Activated CD8-positive, alpha-beta memory T cell treated with anti-CD3 and anti-CD28 coated beads for 36 hours (primary cell): Measurements from ENCODE around the gene STUB1. TPM values are rescaled to one million over a fixed set of nuclear protein-coding genes. Genes with fewer than 3 reads are reported as not detected.

Experiments used
- CTCF ChIA-PET: fragments of 350-600 bp; sonication (Branson Sonifier 250); formaldehyde crosslinking; loops from one replicate; lab custom pipeline; 2021; ENCODE audit warnings: antibody characterized with exemption; lab: Charles Lee
- POLR2A ChIA-PET: fragments of 350-600 bp; sonication (Branson Sonifier 250); formaldehyde crosslinking; loops from one replicate; lab custom pipeline; 2021; ENCODE audit warnings: antibody characterized with exemption; lab: Charles Lee
- total RNA-seq, 2 experiments: library from RNA; stranded (reverse); gene quantifications; one replicate each; pipeline ENCODE4 v1.2.3, GENCODE V29; 2021

Gene STUB1
- total RNA-seq, 2 experiments from 2014 or later, result 100 to 106 TPM

DNA sequence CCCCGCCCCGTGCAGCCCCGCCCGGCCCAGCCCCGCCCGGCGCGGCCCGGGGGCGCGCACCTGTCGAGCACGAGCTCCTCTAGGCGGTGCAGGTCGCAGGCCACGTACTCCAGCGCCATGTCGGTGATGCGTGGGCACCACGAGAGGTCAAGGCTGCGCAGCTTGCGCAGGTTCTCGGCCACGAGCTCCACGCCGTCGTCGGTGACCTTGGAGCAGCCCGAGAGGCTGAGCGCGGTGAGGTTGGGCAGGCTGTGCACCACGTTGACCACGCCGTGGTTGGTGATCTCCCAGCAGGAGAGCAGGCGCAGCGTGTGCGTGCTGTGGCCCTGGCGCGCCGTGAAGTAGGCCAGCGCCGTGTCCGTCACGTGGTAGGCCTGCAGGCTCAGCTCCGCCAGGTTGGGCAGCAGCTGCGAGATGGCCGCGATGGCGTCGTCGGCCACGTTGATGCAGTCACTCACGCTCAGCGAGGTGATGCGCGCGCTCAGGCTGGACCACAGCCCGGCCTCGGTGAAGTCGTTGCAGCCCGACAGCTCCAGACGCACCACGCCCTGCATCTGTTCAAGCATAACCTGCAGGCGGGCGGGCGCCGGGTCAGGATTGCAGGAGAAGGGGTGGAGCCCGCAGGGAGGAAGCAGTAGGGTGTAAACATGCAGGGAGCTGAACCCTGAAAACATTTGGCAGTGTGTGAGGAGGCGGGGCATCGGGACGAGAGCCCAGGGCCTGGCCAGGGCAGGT lies 15.3 kb downstream of the STUB1 start:
- CTCF ChIA-PET, result interaction anchor here (0.7 to 2.0 kb wide), 10 partner anchors 12 to 90 kb away, joined by 3 to 10 read pairs (median 5); partner anchors contain the start of genes ANTKMT, JMJD8 and METRN
- POLR2A ChIA-PET, result interaction anchor here (0.5 to 1.0 kb wide), 5 partner anchors 26 to 93 kb away, joined by 3 read pairs; partner anchors contain the start of genes ANTKMT, CHTF18 and RPUSD1

- CTCF ChIA-PET, result interaction anchor here (0.7 to 0.8 kb wide), 4 partner anchors 8 to 271 kb away, joined by 3 to 5 read pairs (median 4); no protein-coding TSS in a partner anchor
- POLR2A ChIA-PET, result interaction anchor here (0.6 kb wide), 1 partner anchor 206 kb away, joined by 5 read pairs; no protein-coding TSS in a partner anchor
Observed at GRCh38 chr16:698911-699671, 18.9 kb downstream of the STUB1 start.

- ChIA-PET POLR2A (no interaction called here), CTCF (interaction anchor here (0.5 to 1.4 kb wide), 3 partner anchors 10 to 263 kb away, joined by 3 to 4 read pairs (median 3); no protein-coding TSS in a partner anchor)
Observed at GRCh38 chr16:700684-701584, 20.7 kb downstream of the STUB1 start.

DNA sequence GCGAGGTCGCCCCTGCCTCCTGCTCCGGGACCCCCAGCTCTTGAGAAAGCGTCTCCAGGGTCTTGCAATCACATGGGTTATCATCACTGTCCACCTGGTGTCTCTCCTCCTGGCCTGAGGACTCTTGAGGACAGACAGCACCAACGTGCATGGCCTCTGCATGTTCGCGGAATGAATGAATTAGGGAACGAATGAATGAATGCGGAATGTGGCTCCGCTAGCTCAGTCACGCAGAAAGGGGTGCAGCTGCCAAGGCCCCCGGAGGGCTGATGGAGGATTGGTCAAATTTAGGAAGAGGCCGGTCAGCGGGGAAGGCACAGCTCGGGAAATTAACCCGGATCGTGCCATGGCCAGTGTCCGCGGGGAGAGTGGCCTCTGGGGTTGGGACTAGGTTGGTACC lies 22.1 kb downstream of the STUB1 start:
- CTCF ChIA-PET, result interaction anchor here (0.6 to 1.6 kb wide), 5 partner anchors 8 to 83 kb away, joined by 3 to 4 read pairs (median 3); partner anchors contain the start of gene WDR24
- POLR2A ChIA-PET, result no interaction called here

DNA sequence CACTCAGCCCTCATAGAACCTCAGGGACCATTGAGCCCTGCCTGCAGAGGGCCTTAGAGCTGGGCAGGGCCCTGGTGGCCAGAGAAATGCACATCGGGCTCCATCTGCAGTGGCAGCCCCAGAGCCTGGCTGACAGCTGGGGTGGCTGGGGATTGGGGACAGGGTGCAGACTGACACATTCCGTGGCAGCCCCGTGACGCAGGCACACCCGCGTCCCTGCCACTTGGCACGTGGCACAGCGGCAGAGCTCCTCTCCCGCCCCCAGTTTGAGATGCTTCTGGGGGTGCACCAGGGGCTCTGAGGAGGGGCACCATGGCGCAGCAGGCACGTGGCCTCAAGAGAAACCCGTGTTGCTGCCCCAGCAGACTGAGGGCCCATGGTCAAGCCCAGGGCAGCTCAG lies 23.2 kb downstream of the STUB1 start:
- POLR2A ChIA-PET, result interaction anchor here (0.6 kb wide), 1 partner anchor 53 kb away, joined by 3 read pairs; no protein-coding TSS in a partner anchor
- CTCF ChIA-PET, result interaction anchor here (1.2 to 1.6 kb wide), 2 partner anchors 13 to 81 kb away, joined by 3 to 4 read pairs; partner anchors contain the start of gene WDR24

GRCh38 chr16:704047-704446 lies 23.8 kb downstream of the STUB1 start:
- CTCF ChIA-PET, result interaction anchor here (0.8 kb wide), 1 partner anchor 8 kb away, joined by 3 read pairs; no protein-coding TSS in a partner anchor
- POLR2A ChIA-PET, result interaction anchor here (0.6 kb wide), 1 partner anchor 53 kb away, joined by 3 read pairs; no protein-coding TSS in a partner anchor

GRCh38 chr16:704552-705380 lies 24.6 kb downstream of the STUB1 start:
- CTCF ChIA-PET, result interaction anchor here (0.8 kb wide), 1 partner anchor 7 kb away, joined by 3 read pairs; no protein-coding TSS in a partner anchor
- POLR2A ChIA-PET, result no interaction called here

DNA sequence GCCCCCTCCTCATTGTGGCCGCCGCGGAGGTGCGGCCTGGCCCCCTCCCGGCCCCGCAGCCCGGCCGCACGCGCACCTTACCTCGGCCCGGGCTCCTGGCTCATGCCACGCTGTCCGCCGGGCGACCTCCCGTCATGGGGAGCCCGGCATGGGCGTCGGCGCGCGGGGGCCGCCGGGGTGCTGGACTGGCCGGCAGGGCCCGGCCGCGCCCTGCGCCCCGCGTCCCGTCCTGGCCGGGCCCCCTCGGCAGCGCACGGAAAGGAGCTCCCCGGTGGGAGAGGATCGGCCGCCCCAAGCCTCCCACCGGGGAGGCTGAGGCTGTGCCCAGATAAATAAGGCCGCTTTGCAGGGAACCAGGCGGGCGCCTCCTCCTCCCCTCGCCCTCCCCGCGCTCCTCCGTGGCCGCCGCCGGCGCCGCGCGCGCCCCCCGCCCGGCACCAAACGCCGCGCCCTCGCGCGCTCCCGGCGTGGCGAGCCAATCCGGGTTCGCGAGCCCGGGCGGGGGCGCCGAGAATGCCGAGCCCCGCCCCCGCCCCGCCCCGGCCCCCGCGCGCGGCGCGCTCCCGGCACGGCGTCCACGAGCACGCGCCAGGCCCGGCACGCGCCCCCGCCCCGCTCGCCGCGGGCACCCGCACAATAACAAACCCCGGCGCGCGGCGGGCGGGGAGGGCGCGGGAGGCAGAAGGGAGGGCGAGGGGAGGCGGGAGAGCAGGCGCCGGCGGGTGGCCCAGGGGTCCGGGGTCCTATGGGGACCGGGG lies 25.4 kb downstream of the STUB1 start, which contains the start of gene FBXL16:
TSS of gene FBXL16 (minus strand) at position 371 of the 758 bp plus-strand sequence. CDS start 8,396 bp downstream, outside the sequence.
- ChIA-PET CTCF (interaction anchor here (2.3 kb wide), 1 partner anchor 80 kb away, joined by 9 read pairs; no protein-coding TSS in a partner anchor), POLR2A (no interaction called here)

GRCh38 chr16:706189-707061 lies 26.2 kb downstream of the STUB1 start:
- POLR2A ChIA-PET, result interaction anchor here (0.7 kb wide), 1 partner anchor 9 kb away, joined by 3 read pairs; no protein-coding TSS in a partner anchor

GRCh38 chr16:707062-707538 lies 26.9 kb downstream of the STUB1 start:
- ChIA-PET CTCF (interaction anchor here (0.5 to 2.3 kb wide), 2 partner anchors 9 to 78 kb away, joined by 3 to 9 read pairs; no protein-coding TSS in a partner anchor), POLR2A (interaction anchor here (0.7 kb wide), 1 partner anchor 9 kb away, joined by 3 read pairs; no protein-coding TSS in a partner anchor)

More at GRCh38 chr16:706189-707061, 26.2 kb downstream of the STUB1 start:
- CTCF ChIA-PET, result interaction anchor here (2.3 kb wide), 1 partner anchor 79 kb away, joined by 9 read pairs; no protein-coding TSS in a partner anchor

DNA sequence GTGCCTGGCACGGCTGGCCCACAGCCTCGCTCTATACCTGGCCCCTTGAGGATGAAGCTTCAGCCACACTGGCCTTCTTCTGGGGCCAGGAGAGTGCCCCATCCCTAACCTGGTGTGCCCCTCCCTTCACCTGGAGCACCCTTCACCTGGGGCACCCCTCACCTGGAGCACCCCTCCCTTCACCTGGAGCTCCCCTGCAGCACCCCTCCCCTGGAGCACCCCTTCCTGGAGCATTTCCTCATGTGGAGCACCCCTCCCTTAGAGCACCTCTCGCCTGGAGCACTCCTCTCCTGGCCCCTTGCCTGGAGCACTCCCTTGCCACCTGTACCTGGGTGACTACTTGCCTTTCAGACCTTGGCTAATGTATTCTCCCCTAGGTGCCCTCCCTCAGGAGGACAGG lies 27.8 kb downstream of the STUB1 start:
- POLR2A ChIA-PET, result no interaction called here
- CTCF ChIA-PET, result no interaction called here

- CTCF ChIA-PET, result interaction anchor here (3.0 kb wide), 1 partner anchor 76 kb away, joined by 19 read pairs; no protein-coding TSS in a partner anchor
Observed at GRCh38 chr16:708959-709358, 28.7 kb downstream of the STUB1 start.

DNA sequence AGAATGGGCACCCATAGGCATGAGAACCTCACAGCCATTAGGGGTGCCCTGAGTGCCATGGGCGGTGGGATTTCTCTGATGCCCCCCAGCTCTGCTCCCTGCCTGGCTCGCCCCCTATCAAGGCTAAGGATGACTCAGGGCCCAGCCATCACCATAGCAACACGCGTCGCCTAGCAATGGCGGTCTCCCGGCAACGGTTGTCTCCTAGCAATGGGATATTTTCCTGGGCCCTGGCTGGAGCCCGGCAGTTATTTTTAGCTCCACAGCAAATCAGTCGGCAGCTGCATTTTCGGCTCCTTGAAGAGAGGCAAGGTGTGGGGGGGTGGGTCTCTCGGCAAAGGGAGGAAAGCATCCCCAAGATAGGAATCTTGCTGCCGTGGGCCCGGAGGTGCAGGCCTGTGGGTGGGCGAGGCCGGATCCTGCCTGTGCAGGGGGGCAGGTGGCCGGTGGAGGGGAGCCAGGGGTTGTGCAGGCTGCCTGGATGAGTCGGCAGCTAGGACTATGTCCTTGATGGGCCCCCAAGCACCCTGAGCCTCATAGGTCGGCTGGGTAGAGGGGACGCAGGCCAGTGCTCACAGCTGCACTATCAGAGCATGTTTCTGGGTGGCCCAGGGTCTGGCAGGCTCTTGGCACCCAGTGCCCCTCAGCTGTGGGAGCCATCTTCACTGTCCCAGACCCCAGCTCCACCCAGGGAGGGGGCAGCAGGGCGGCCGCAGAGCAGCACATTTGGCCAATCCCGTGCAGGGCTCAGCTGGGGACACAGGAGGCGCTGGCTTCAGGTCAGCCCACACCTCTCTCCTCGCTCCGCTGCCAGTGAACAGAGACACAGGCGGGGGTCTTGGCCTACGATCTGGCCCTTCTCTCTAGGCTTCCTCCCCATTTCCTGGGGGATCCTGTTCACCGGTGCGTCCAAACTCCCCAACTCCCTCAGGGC lies 29.6 kb downstream of the STUB1 start:
- CTCF ChIA-PET, result interaction anchor here (0.8 to 3.0 kb wide), 6 partner anchors 8 to 80 kb away, joined by 3 to 19 read pairs (median 4); no protein-coding TSS in a partner anchor
- POLR2A ChIA-PET, result no interaction called here

More at GRCh38 chr16:708959-709358, 28.7 kb downstream of the STUB1 start:
- POLR2A ChIA-PET, result no interaction called here

DNA sequence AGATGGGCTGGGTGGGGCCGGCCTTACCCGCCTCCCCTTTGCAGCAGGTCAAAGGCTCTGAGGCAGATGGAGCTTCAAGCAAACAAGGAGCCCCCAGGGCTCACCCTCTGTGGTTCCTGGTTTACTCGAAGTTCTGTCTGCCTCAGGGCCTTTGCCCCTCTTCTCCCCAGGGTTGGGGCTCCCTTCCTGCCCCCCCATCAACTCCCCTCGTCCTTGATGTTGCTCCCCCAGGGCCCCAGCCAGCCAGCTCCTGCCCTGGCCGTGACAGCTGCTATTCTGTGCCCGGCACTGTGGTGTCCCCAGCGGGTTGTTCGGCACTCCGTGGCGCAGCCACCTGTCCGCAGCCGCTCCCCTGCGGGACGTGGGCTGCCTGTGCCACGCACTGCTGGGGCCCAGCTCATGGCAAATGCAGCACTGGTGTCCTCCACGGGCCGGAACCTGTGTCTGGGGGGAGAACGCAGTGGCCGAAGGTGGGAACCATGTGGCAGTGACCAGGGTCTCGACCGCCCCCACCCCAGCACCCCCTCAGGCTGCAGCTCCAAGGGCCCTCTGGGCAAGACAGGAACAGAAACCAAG lies 30.4 kb downstream of the STUB1 start:
- CTCF ChIA-PET, result interaction anchor here (0.8 to 3.0 kb wide), 6 partner anchors 9 to 77 kb away, joined by 3 to 19 read pairs (median 4); no protein-coding TSS in a partner anchor
- POLR2A ChIA-PET, result no interaction called here
